Measurements from ENCODE around the gene UTF1.

DNA sequence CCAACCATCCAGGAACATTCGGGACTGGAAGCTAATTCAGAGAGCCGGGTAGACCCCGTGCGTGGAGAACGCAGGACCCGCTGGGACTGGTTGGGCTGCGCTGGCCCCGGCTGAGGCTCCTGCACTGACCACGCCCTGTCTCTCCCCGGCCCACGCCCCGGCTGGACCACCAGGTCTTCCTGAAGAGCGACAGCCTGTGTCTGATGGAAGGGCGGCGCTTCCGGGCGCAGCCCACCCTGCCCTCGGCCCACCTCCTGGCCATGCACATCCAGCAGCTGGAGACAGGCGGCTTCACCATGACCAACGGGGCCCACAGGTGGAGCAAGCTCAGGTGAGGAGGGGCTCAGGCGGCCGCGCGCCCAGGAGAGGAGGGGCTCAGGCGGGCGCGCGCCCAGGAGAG lies 10.2 kb upstream of the UTF1 start:
- no peak for TF ChIP-seq POLR2A (IDR thresholded peaks at IDR 0.05)
- TF ChIP-seq, protein P1, sequence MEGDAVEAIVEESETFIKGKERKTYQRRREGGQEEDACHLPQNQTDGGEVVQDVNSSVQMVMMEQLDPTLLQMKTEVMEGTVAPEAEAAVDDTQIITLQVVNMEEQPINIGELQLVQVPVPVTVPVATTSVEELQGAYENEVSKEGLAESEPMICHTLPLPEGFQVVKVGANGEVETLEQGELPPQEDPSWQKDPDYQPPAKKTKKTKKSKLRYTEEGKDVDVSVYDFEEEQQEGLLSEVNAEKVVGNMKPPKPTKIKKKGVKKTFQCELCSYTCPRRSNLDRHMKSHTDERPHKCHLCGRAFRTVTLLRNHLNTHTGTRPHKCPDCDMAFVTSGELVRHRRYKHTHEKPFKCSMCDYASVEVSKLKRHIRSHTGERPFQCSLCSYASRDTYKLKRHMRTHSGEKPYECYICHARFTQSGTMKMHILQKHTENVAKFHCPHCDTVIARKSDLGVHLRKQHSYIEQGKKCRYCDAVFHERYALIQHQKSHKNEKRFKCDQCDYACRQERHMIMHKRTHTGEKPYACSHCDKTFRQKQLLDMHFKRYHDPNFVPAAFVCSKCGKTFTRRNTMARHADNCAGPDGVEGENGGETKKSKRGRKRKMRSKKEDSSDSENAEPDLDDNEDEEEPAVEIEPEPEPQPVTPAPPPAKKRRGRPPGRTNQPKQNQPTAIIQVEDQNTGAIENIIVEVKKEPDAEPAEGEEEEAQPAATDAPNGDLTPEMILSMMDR (IDR thresholded peaks at IDR 0.05), result no peak
